ENCODE results near the gene AGPAT3. TPM values are rescaled to one million over a fixed set of nuclear protein-coding genes. Genes with fewer than 3 reads are reported as not detected.

AGPAT3 gene
- total and polyA plus RNA-seq, 8 donors, result 9.9 to 83.1 (median 36.7) TPM

DNA sequence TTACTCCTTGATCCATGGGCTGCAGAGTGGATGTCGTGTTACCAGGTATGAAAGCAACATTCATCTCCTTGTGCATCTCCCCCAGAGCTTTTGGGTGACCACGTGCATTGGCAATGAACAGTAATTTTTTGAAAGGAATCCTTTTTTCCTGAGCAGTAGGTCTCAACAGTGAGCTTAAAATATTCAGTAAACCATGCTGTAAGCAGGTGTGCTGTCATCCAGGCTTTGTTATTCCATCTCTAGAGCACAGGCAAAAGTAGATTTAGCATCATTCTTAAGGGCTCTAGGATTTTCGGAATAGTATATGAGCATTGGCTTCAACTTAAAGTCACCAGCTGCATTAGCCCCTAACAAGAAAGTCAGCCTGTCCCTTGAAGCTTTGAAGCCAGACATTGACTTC is 27.3 kb downstream of the AGPAT3 start:
- peak overlapping the region in 2 of 5 donors; percentile 52 to 66 for H3K27ac ChIP-seq
- H3K9me3 ChIP-seq, result no peaks in the 10 kb centered on the region
- no peak overlapping the region for H3K4me3 ChIP-seq
- TF ChIP-seq CTCF (IDR thresholded peaks at IDR 0.05) (no peak), POLR2A (IDR thresholded peaks at IDR 0.05) (no peak)
- intact Hi-C loops (cut with DNase I; ENCODE audit: low total_unique reads), result no loop called here
- H3K4me1 ChIP-seq, result peaks cover 21 to 46% (median 29%) of the 10 kb centered on the region in 4 donors
- DNase-seq, result no peak
- H3K27me3 ChIP-seq, result no peaks in the 10 kb centered on the region
- 92 to 99% (median 97%) methylated on average over 3 of the region's 3 CpGs for WGBS, 5 donors
- H3K36me3 ChIP-seq, result peaks cover 0 to 17% (median 8%) of the 10 kb centered on the region in 4 donors

GRCh38 chr21:43892984-43893535 is 28.0 kb downstream of the AGPAT3 start:
- Histone ChIP-seq H3K9me3 (no peaks in the 10 kb centered on the region), H3K27me3 (no peaks in the 10 kb centered on the region), H3K4me1 (peaks cover 21 to 46% (median 29%) of the 10 kb centered on the region in 4 donors), H3K4me3 (no peak overlapping the region), H3K36me3 (peaks cover 0 to 12% (median 6%) of the 10 kb centered on the region in 4 donors), H3K27ac (peak overlapping the region; percentile 30 to 71 (median 66))
- no peak for DNase-seq
- intact Hi-C loops (cut with DNase I; ENCODE audit: low total_unique reads), result no loop called here
- WGBS, 5 donors, result 40 to 79% (median 47%) methylated on average over 5 of the region's 5 CpGs
- TF ChIP-seq EP300 (IDR thresholded peaks at IDR 0.05) (no peak), POLR2A (IDR thresholded peaks at IDR 0.05) (no peak), CTCF (IDR thresholded peaks at IDR 0.05) (no peak), POLR2AphosphoS5 (IDR thresholded peaks at IDR 0.05) (no peak)

GRCh38 chr21:43893536-43894205 is 28.6 kb downstream of the AGPAT3 start:
- Histone ChIP-seq H3K36me3 (peaks cover 0 to 12% (median 7%) of the 10 kb centered on the region in 4 donors), H3K4me3 (peak overlapping the region in 1 of 4 donors; percentile 6), H3K27me3 (no peaks in the 10 kb centered on the region), H3K4me1 (peaks cover 21 to 46% (median 29%) of the 10 kb centered on the region in 4 donors), H3K27ac (peak overlapping the region; percentile 30 to 71 (median 66)), H3K9me3 (no peaks in the 10 kb centered on the region)
- WGBS, 5 donors, result 25 to 54% (median 42%) methylated on average over 19 of the region's 19 CpGs
- intact Hi-C loops (cut with DNase I; ENCODE audit: low total_unique reads), result no loop called here
- TF ChIP-seq CTCF (IDR thresholded peaks at IDR 0.05) (no peak), POLR2AphosphoS5 (IDR thresholded peaks at IDR 0.05) (peak in 1 of 3 donors; percentile 74)
- DNase-seq, result peak; percentile 49 to 70

DNA sequence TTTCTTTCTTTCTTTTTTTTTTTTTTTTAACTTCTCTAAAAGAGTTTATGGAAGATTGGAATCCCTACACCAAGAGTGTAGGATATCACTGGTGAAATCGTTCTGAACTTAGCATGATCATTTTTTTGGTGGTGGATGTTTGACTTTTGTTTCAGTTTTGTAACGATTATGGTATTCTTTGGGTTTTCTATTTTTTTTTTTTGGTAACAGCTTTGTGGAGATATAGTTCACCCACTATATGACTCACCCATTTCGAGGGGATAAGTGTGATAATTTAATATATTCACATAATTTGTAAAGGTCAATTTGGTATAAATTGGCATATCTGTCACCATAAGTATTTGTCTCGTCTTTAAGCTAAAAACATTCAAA is 29.2 kb downstream of the AGPAT3 start:
- H3K27me3 ChIP-seq, result no peaks in the 10 kb centered on the region
- 40 to 59% (median 51%) methylated on average over 4 of the region's 4 CpGs for WGBS, 5 donors
- intact Hi-C loops (cut with DNase I; ENCODE audit: low total_unique reads), result no loop called here
- no peak for DNase-seq
- H3K9me3 ChIP-seq, result no peaks in the 10 kb centered on the region
- peak overlapping the region in 4 of 5 donors; percentile 30 to 71 (median 66) for H3K27ac ChIP-seq
- H3K4me3 ChIP-seq, result peak overlapping the region in 1 of 4 donors; percentile 6
- H3K4me1 ChIP-seq, result peaks cover 21 to 46% (median 29%) of the 10 kb centered on the region in 4 donors
- TF ChIP-seq EP300 (IDR thresholded peaks at IDR 0.05), result no peak
- no peak for TF ChIP-seq POLR2AphosphoS5 (IDR thresholded peaks at IDR 0.05)
- no peak for TF ChIP-seq CTCF (IDR thresholded peaks at IDR 0.05)
- no peak for TF ChIP-seq POLR2A (IDR thresholded peaks at IDR 0.05)
- peaks cover 0 to 13% (median 9%) of the 10 kb centered on the region in 4 donors for H3K36me3 ChIP-seq
